Measurements from ENCODE around the gene ZNF438.

ZNF438 gene

GRCh38 chr10:30847642-30848041, 184.0 kb downstream of the ZNF438 start:
- no peak for DNase-seq (ENCODE audit: low read depth in 2 of 2)

- DNase-seq (ENCODE audit: low read depth in 2 of 2): no peak
These were observed 184.5 kb downstream of the ZNF438 start for GRCh38 chr10:30847199-30847598.

- no peak for DNase-seq (ENCODE audit: low read depth in 2 of 2)
These were observed 185.0 kb downstream of the ZNF438 start for GRCh38 chr10:30846710-30847109.

- DNase-seq (ENCODE audit: low read depth in 2 of 2): no peak
These were observed 188.8 kb downstream of the ZNF438 start for GRCh38 chr10:30842894-30843293.

- DNase-seq (ENCODE audit: low read depth in 2 of 2): no peak
These were observed 189.5 kb downstream of the ZNF438 start for GRCh38 chr10:30842185-30842584.

- DNase-seq (ENCODE audit: low read depth in 2 of 2): no peak
These were observed 191.1 kb downstream of the ZNF438 start for GRCh38 chr10:30840395-30841050.

- no peak for DNase-seq (ENCODE audit: low read depth in 2 of 2)
These were observed 192.0 kb downstream of the ZNF438 start for GRCh38 chr10:30839652-30840051.

- DNase-seq (ENCODE audit: low read depth in 2 of 2): no peak
These were observed 195.3 kb downstream of the ZNF438 start for GRCh38 chr10:30836406-30836805.

- no peak for DNase-seq (ENCODE audit: low read depth in 2 of 2)
These were observed 196.5 kb downstream of the ZNF438 start for GRCh38 chr10:30835146-30835545.

GRCh38 chr10:30834651-30835050, 197.0 kb downstream of the ZNF438 start:
- no peak for DNase-seq (ENCODE audit: low read depth in 2 of 2)

- DNase-seq (ENCODE audit: low read depth in 2 of 2): no peak
These were observed 197.5 kb downstream of the ZNF438 start for GRCh38 chr10:30834153-30834552.

GRCh38 chr10:30833628-30833970, 198.1 kb downstream of the ZNF438 start:
- DNase-seq (ENCODE audit: low read depth in 2 of 2): no peak

GRCh38 chr10:30832749-30833627, 198.7 kb downstream of the ZNF438 start:
- no peak for DNase-seq (ENCODE audit: low read depth in 2 of 2)

GRCh38 chr10:30832001-30832748, 199.5 kb downstream of the ZNF438 start:
- DNase-seq (ENCODE audit: low read depth in 2 of 2): no peak

- DNase-seq (ENCODE audit: low read depth in 2 of 2): no peak
These were observed 200.2 kb downstream of the ZNF438 start for GRCh38 chr10:30831426-30831825.

GRCh38 chr10:30830315-30831230, 201.1 kb downstream of the ZNF438 start:
- DNase-seq (ENCODE audit: low read depth in 2 of 2): no peak

GRCh38 chr10:30829901-30830300, 201.8 kb downstream of the ZNF438 start:
- no peak for DNase-seq (ENCODE audit: low read depth in 2 of 2)

- no peak for DNase-seq (ENCODE audit: low read depth in 2 of 2)
These were observed 203.0 kb downstream of the ZNF438 start for GRCh38 chr10:30828680-30829079.

GRCh38 chr10:30828164-30828563, 203.5 kb downstream of the ZNF438 start:
- no peak for DNase-seq (ENCODE audit: low read depth in 2 of 2)

GRCh38 chr10:30827531-30828120, 204.0 kb downstream of the ZNF438 start:
- no peak for DNase-seq (ENCODE audit: low read depth in 2 of 2)

- DNase-seq (ENCODE audit: low read depth in 2 of 2): no peak
These were observed 205.0 kb downstream of the ZNF438 start for GRCh38 chr10:30826679-30827078.

Measured in stimulated activated CD4-positive, alpha-beta T cell treated with anti-CD3 and anti-CD28 coated beads, Interleukin-1b, Interleukin-23, amount 100 ng/mL, for 4 hours (primary cell).